Smooth muscle cell (in vitro differentiated cells): ENCODE data around the gene TJAP1. TPM values are rescaled to one million over a fixed set of nuclear protein-coding genes. Genes with fewer than 3 reads are reported as not detected.

Source experiments
- DNase-seq: peaks from one replicate; lab custom pipeline; 2025; ENCODE audit not compliant: unreplicated experiment; lab: John Stamatoyannopoulos, UW
- H2AFZ ChIP-seq: fragments of 200-600 bp; sonication (generic); 2 replicates; pipeline ENCODE4 v1.6.0; 2016; ENCODE audit warnings: antibody characterized with exemption, low read depth, mild to moderate bottlenecking
- H3F3A ChIP-seq: fragments of 200-600 bp; sonication (generic); 2 replicates; pipeline ENCODE4 v1.6.0; 2017; ENCODE audit warnings: antibody characterized with exemption, low read depth
- H3K27ac ChIP-seq: fragments of 200-600 bp; sonication (generic); 2 replicates; pipeline ENCODE4 v1.5.1; 2016; ENCODE audit warnings: low read depth, mild to moderate bottlenecking
- H3K27me3 ChIP-seq: fragments of 200-600 bp; sonication (generic); 2 replicates; pipeline ENCODE4 v1.6.1; 2016; ENCODE audit warnings: low read depth, mild to moderate bottlenecking
- H3K36me3 ChIP-seq: fragments of 200-600 bp; sonication (generic); 2 replicates; pipeline ENCODE4 v1.5.1; 2016; ENCODE audit warnings: low read depth
- H3K4me1 ChIP-seq: fragments of 200-600 bp; sonication (generic); 2 replicates; pipeline ENCODE4 v1.5.1; 2016; ENCODE audit warnings: low read depth
- H3K4me2 ChIP-seq: fragments of 200-600 bp; sonication (generic); 2 replicates; pipeline ENCODE4 v1.6.0; 2016; ENCODE audit warnings: mild to moderate bottlenecking
- H3K4me3 ChIP-seq: fragments of 200-600 bp; sonication (generic); 2 replicates; pipeline ENCODE4 v1.5.1; 2016; ENCODE audit warnings: mild to moderate bottlenecking
- H3K79me2 ChIP-seq: fragments of 200-600 bp; sonication (generic); 2 replicates; pipeline ENCODE4 v1.6.0; 2016; ENCODE audit warnings: low read depth, mild to moderate bottlenecking
- H3K9ac ChIP-seq: fragments of 200-600 bp; sonication (generic); 2 replicates; pipeline ENCODE4 v1.6.0; 2016; ENCODE audit warnings: low read depth
- H3K9me3 ChIP-seq: fragments of 200-600 bp; sonication (generic); replicated peaks from 2 replicates; pipeline ENCODE4 v1.5.1; 2016; ENCODE audit warnings: low read depth
- H4K20me1 ChIP-seq: fragments of 200-600 bp; sonication (generic); 2 replicates; pipeline ENCODE4 v1.6.0; 2016; ENCODE audit warnings: low read depth
- CTCF ChIP-seq: fragments of 200-600 bp; sonication (generic); IDR thresholded peaks from 2 replicates; pipeline ENCODE4 v1.5.1; 2017; ENCODE audit warnings: borderline replicate concordance, mild to moderate bottlenecking, antibody characterized with exemption; ENCODE audit not compliant: insufficient read depth, poor library complexity, severe bottlenecking
- WGBS: methylation state at CpG from one replicate; pipeline ENCODE4 v1.1.7; 2016; ENCODE audit warnings: low lambda C conversion rate; 5-methylcytosine and 5-hydroxymethylcytosine counted together
- polyA plus RNA-seq: library from polyadenylated mRNA; unstranded; fragments of >200 nt; fragmentation: Nextera tagmentation; extraction: Ambion mirVana; gene quantifications from 2 replicates; pipeline ENCODE4 v1.2.1, GENCODE V29; 2016
- total RNA-seq: library from RNA; depleted of rRNA; stranded (reverse); fragments of >200 nt; gene quantifications from 2 replicates; pipeline ENCODE4 v1.2.3, GENCODE V29; 2014

Gene TJAP1
- total and polyA plus RNA-seq, 2 experiments from 2014 or later = 9.3 to 13.5 TPM

GRCh38 chr6:43451939-43452338 is 25.4 kb upstream of the TJAP1 start:
- Histone ChIP-seq H3K27me3 (peaks cover 4% of the 10 kb centered on the region), H4K20me1 (no peaks in the 10 kb centered on the region), H2AFZ (no peak overlapping the region), H3K9me3 (no peaks in the 10 kb centered on the region), H3K4me3 (no peak overlapping the region), H3K79me2 (no peaks in the 10 kb centered on the region), H3K36me3 (no peaks in the 10 kb centered on the region), H3K4me2 (no peak overlapping the region), H3K4me1 (peaks cover 4% of the 10 kb centered on the region), H3F3A (peaks cover 3% of the 10 kb centered on the region), H3K27ac (no peak overlapping the region), H3K9ac (no peak overlapping the region)
- DNase-seq = no peak
- no peak for TF ChIP-seq CTCF
- 98% methylated on average over 8 of the region's 8 CpGs for WGBS

GRCh38 chr6:43452896-43453295 is 24.5 kb upstream of the TJAP1 start:
- no peak for DNase-seq
- no peak overlapping the region for H2AFZ ChIP-seq
- TF ChIP-seq CTCF = no peak

GRCh38 chr6:43453831-43454230 is 23.5 kb upstream of the TJAP1 start:
- Histone ChIP-seq H3K9me3 (no peaks in the 10 kb centered on the region), H3K4me2 (no peak overlapping the region), H3K27me3 (peaks cover 4% of the 10 kb centered on the region), H2AFZ (no peak overlapping the region), H3K79me2 (no peaks in the 10 kb centered on the region), H3K9ac (no peak overlapping the region), H4K20me1 (no peaks in the 10 kb centered on the region), H3K27ac (no peak overlapping the region), H3K4me3 (no peak overlapping the region), H3K36me3 (no peaks in the 10 kb centered on the region), H3F3A (peaks cover 3% of the 10 kb centered on the region), H3K4me1 (peaks cover 4% of the 10 kb centered on the region)
- no peak for DNase-seq
- no peak for TF ChIP-seq CTCF

More at GRCh38 chr6:43452896-43453295, 24.5 kb upstream of the TJAP1 start:
- Histone ChIP-seq H3F3A (peaks cover 3% of the 10 kb centered on the region), H3K9ac (no peak overlapping the region), H3K4me1 (peaks cover 4% of the 10 kb centered on the region), H4K20me1 (no peaks in the 10 kb centered on the region), H3K27ac (no peak overlapping the region), H3K27me3 (peaks cover 4% of the 10 kb centered on the region), H3K4me3 (no peak overlapping the region), H3K4me2 (no peak overlapping the region), H3K36me3 (no peaks in the 10 kb centered on the region), H3K79me2 (no peaks in the 10 kb centered on the region), H3K9me3 (no peaks in the 10 kb centered on the region)
- 94% methylated on average over 4 of the region's 4 CpGs for WGBS

GRCh38 chr6:43454290-43454695 is 23.1 kb upstream of the TJAP1 start:
- H3K36me3 ChIP-seq = no peaks in the 10 kb centered on the region
- H4K20me1 ChIP-seq = no peaks in the 10 kb centered on the region
- TF ChIP-seq CTCF = peak; percentile 87
- H3K4me3 ChIP-seq = peak overlapping the region; percentile 69
- DNase-seq = no peak
- no peak overlapping the region for H3K27ac ChIP-seq
- no peaks in the 10 kb centered on the region for H3K9me3 ChIP-seq
- H3K79me2 ChIP-seq = no peaks in the 10 kb centered on the region
- H2AFZ ChIP-seq = no peak overlapping the region
- H3K4me2 ChIP-seq = peak overlapping the region; percentile 96
- H3K27me3 ChIP-seq = peaks cover 4% of the 10 kb centered on the region
- H3K9ac ChIP-seq = no peak overlapping the region
- H3F3A ChIP-seq = peaks cover 3% of the 10 kb centered on the region
- 20% methylated on average over 17 of the region's 17 CpGs for WGBS
- H3K4me1 ChIP-seq = peaks cover 4% of the 10 kb centered on the region
